ENCODE results near the gene SPINK9. TPM values are rescaled to one million over a fixed set of nuclear protein-coding genes. Genes with fewer than 3 reads are reported as not detected.

SPINK9 gene
- total and polyA plus RNA-seq, 2 of the 4 experiments (the other 2 are of a cell fraction): not detected

- Histone ChIP-seq H2AK9ac (replicated peaks; ENCODE audit: low read depth, low read length, poor library complexity) (no peak overlapping the region), H4K5ac (ENCODE audit: low read depth, low read length) (no peak overlapping the region), H3K4me3 (ENCODE audit: insufficient read depth, low read depth, low read length) (no peak overlapping the region), H3K9ac (ENCODE audit: low read depth, low read length) (no peak overlapping the region), H3K27me3 (ENCODE audit: control insufficient read depth, insufficient read depth, low read length) (no peaks in the 10 kb centered on the region), H3K79me1 (ENCODE audit: low read depth in 1 of 2, low read length in 2 of 2) (peaks cover 33 to 45% of the 10 kb centered on the region in 2 experiments), H3K4me1 (ENCODE audit: control insufficient read depth, insufficient read depth, low read length) (peaks cover 7% of the 10 kb centered on the region), H2AFZ (replicated peaks; ENCODE audit: low read length, poor library complexity) (no peak overlapping the region), H4K91ac (ENCODE audit: insufficient read depth, low read depth, low read length) (no peak overlapping the region), H3K4ac (ENCODE audit: low read depth, low read length) (no peak overlapping the region), H2BK20ac (ENCODE audit: low read depth, low read length) (no peak overlapping the region), H3K9me1 (ENCODE audit: insufficient read depth, low read length) (peaks cover 13% of the 10 kb centered on the region; the same call in 1 of the 2 replicates), H3K18ac (ENCODE audit: low read depth, low read length) (no peak overlapping the region), H2BK5ac (ENCODE audit: low read depth, low read length, poor library complexity, severe bottlenecking) (peak overlapping the region; percentile 45), H2BK15ac (ENCODE audit: low read depth, low read length) (0 out of 3 replicates have a peak overlapping the region, but pooled peaks have one; percentile 20), H3K14ac (replicated peaks; ENCODE audit: low read depth, low read length) (no peak overlapping the region), H3K23ac (ENCODE audit: low read depth, low read length) (peak overlapping the region; percentile 98; the same call in 1 of the 2 replicates), H3K56ac (ENCODE audit: extremely low read depth, insufficient read depth, low read length) (no peak overlapping the region), H4K8ac (ENCODE audit: low read depth in 2 of 2, low read length in 2 of 2) (no peak overlapping the region; a peak in 1 of 4 replicates), H3K9me3 (ENCODE audit: control insufficient read depth, insufficient read depth, low read length) (no peaks in the 10 kb centered on the region), H2BK120ac (ENCODE audit: low read depth, low read length) (peak overlapping the region; percentile 30; the same call in 1 of the 2 replicates), H2AK5ac (ENCODE audit: low read depth, low read length) (no peak overlapping the region), H4K20me1 (ENCODE audit: insufficient read depth, low read length) (peaks cover 17% of the 10 kb centered on the region; the same call in 1 of the 2 replicates), H3K4me2 (ENCODE audit: low read depth, low read length) (peak overlapping the region; percentile 100), H3K27ac (ENCODE audit: insufficient read depth, low read length) (no peak overlapping the region), H3K36me3 (ENCODE audit: control insufficient read depth, insufficient read depth, low read length) (no peaks in the 10 kb centered on the region)
- BruUV-seq (replicated peaks): no TSS peak
- ATAC-seq (ENCODE audit: low read depth) (no peak), DNase-seq (no peak)
- dilution Hi-C loops (cut with HindIII; ENCODE audit: low sequenced_read_pairs, unreplicated experiment): no loop called here
- in situ Hi-C loops (cut with MboI; ENCODE audit: low sequenced_read_pairs): no loop called here
- WGBS, 2 experiments (ENCODE audit: extremely low coverage in 2 of 2, insufficient read length in 1 of 2): no CpG with 5 or more reads among the region's 1 CpG
- ChIA-PET POLR2A (ENCODE audit: unreplicated experiment) (no interaction called here), CTCF (no interaction called here)
- intact Hi-C loops (cut with micrococcal nuclease): loop anchor here (5.0 kb wide), 1 partner anchor 727 kb away; no protein-coding TSS in a partner anchor
- no peak for TF ChIP-seq MAZ (IDR thresholded peaks at IDR 0.05; ENCODE audit: borderline replicate concordance, low read depth, low read length)
- TF ChIP-seq FOS (IDR thresholded peaks at IDR 0.05; ENCODE audit: low read depth, low read length): no peak
- TF ChIP-seq BHLHE40 (IDR thresholded peaks at IDR 0.05; ENCODE audit: low read depth, low read length): no peak
- TF ChIP-seq RCOR1 (IDR thresholded peaks at IDR 0.05; ENCODE audit: insufficient replicate concordance, low read length): no peak
- TF ChIP-seq CEBPB (IDR thresholded peaks at IDR 0.05; ENCODE audit: low read depth, low read length): no peak
- TF ChIP-seq RAD21 (IDR thresholded peaks at IDR 0.05; ENCODE audit: low read length): no peak
- TF ChIP-seq RFX5 (IDR thresholded peaks at IDR 0.05; ENCODE audit: low read depth, low read length): no peak
- TF ChIP-seq MAFK (IDR thresholded peaks at IDR 0.05; ENCODE audit: low read depth, low read length): no peak
- no peak for TF ChIP-seq POLR2A (IDR thresholded peaks at IDR 0.05; ENCODE audit: low read depth, low read length)
- no peak for TF ChIP-seq MXI1 (IDR thresholded peaks at IDR 0.05; ENCODE audit: borderline replicate concordance, low read depth, low read length)
- TF ChIP-seq SMC3 (IDR thresholded peaks at IDR 0.05; ENCODE audit: low read depth, low read length): no peak
- TF ChIP-seq USF2 (IDR thresholded peaks at IDR 0.05; ENCODE audit: low read depth, low read length): no peak
- no peak for TF ChIP-seq CHD1 (IDR thresholded peaks at IDR 0.05; ENCODE audit: low read depth, low read length)
- no peak for TF ChIP-seq NFE2L2 (IDR thresholded peaks at IDR 0.05; ENCODE audit: low read depth, low read length)
- no peak for TF ChIP-seq ELK1 (IDR thresholded peaks at IDR 0.05; ENCODE audit: borderline replicate concordance, low read depth, low read length)
- TF ChIP-seq CTCF (conservative IDR thresholded peaks at IDR 0.05; ENCODE audit: low read depth, low read length): no peak
Observed at GRCh38 chr5:148385094-148385493, 49.7 kb downstream of the SPINK9 start.
